HG03135 (cell line): ENCODE data around the gene SORBS2.
"Not testable (repeated sequence)": the region's sequence is repeated elsewhere in the genome, so short reads cannot be mapped to it uniquely, and the experiment has no call there.

Source experiments
- ATAC-seq: cut with Tn5 transposase; IDR thresholded peaks from one replicate; pipeline ENCODE4 v1.9.1; 2021; ENCODE audit warnings: mild to moderate bottlenecking, moderate library complexity; ENCODE audit not compliant: unreplicated experiment

The SORBS2 gene

GRCh38 chr4:185716577-185717376, 95.2 kb downstream of the SORBS2 start:
- no peak for ATAC-seq

GRCh38 chr4:185716141-185716551, 95.8 kb downstream of the SORBS2 start:
- no peak for ATAC-seq

GRCh38 chr4:185714524-185714923, 97.5 kb downstream of the SORBS2 start:
- not testable (repeated sequence) for ATAC-seq

- no peak for ATAC-seq
Observed at GRCh38 chr4:185713731-185714130, 98.3 kb downstream of the SORBS2 start.

GRCh38 chr4:185713272-185713671, 98.7 kb downstream of the SORBS2 start:
- no peak for ATAC-seq

- ATAC-seq = no peak
Observed at GRCh38 chr4:185712350-185713024, 99.5 kb downstream of the SORBS2 start.

GRCh38 chr4:185711726-185712125, 100.3 kb downstream of the SORBS2 start:
- ATAC-seq = no peak

GRCh38 chr4:185710487-185710995, 101.5 kb downstream of the SORBS2 start:
- ATAC-seq = no peak

GRCh38 chr4:185709802-185710486, 102.0 kb downstream of the SORBS2 start:
- ATAC-seq = no peak

GRCh38 chr4:185708348-185708747, 103.6 kb downstream of the SORBS2 start:
- no peak for ATAC-seq

GRCh38 chr4:185707622-185708021, 104.4 kb downstream of the SORBS2 start:
- not testable (repeated sequence) for ATAC-seq

GRCh38 chr4:185702147-185702663, 109.8 kb downstream of the SORBS2 start:
- ATAC-seq = no peak

GRCh38 chr4:185700630-185701029, 111.4 kb downstream of the SORBS2 start:
- no peak for ATAC-seq

- ATAC-seq = no peak
Observed at GRCh38 chr4:185700048-185700447, 111.9 kb downstream of the SORBS2 start.

- ATAC-seq = no peak
Observed at GRCh38 chr4:185697488-185697887, 114.5 kb downstream of the SORBS2 start.

GRCh38 chr4:185695743-185696142, 116.3 kb downstream of the SORBS2 start:
- no peak for ATAC-seq

- no peak for ATAC-seq
Observed at GRCh38 chr4:185693548-185694215, 118.3 kb downstream of the SORBS2 start.

GRCh38 chr4:185689407-185689806, 122.6 kb downstream of the SORBS2 start:
- no peak for ATAC-seq

GRCh38 chr4:185685804-185686203, 126.2 kb downstream of the SORBS2 start:
- no peak for ATAC-seq

- ATAC-seq = no peak
Observed at GRCh38 chr4:185683896-185684295, 128.1 kb downstream of the SORBS2 start.

GRCh38 chr4:185683222-185683621, 128.8 kb downstream of the SORBS2 start:
- no peak for ATAC-seq
